Vagina (tissue), 2 donors: ENCODE results near the gene ELAVL2.

Source experiments
- CTCF ChIP-seq, 3 experiments: fragments of 450-650 bp in 2 of 3; fragments of 200-600 bp in 1 of 3; sonication (generic) in 1 of 3; IDR thresholded peaks; one replicate each; pipeline ENCODE4 v1.5.1; 2017 to 2019; ENCODE audit warnings: antibody characterized with exemption in 3 of 3, mild to moderate bottlenecking in 2 of 3, moderate library complexity in 2 of 3
- POLR2AphosphoS5 ChIP-seq, 2 donors: sonication (generic); formaldehyde crosslinking; IDR thresholded peaks; one replicate each; pipeline ENCODE4 v1.9.0; 2017; ENCODE audit warnings: antibody characterized with exemption in 2 of 2, mild to moderate bottlenecking in 2 of 2, low read depth in 1 of 2; ENCODE audit not compliant: insufficient read depth in 1 of 2

- TF ChIP-seq CTCF (IDR thresholded peaks at IDR 0.05) (no peak), POLR2AphosphoS5 (IDR thresholded peaks at IDR 0.05; ENCODE audit: insufficient read depth in 1 of 2, low read depth in 1 of 2) (no peak)
Measured at GRCh38 chr9:23801523-23801922, 24.5 kb downstream of the ELAVL2 start.
